ENCODE measurements around the gene NOCT.

GRCh38 chr4:139044291-139044690 is 28.7 kb downstream of the NOCT start:
- TF ChIP-seq POLR2A (IDR thresholded peaks at IDR 0.05; ENCODE audit: low read depth, low read length) (no peak), POLR2AphosphoS5 (IDR thresholded peaks at IDR 0.05; ENCODE audit: low read depth, low read length) (no peak)
